ENCODE data around the gene AKNA.

AKNA gene

DNA sequence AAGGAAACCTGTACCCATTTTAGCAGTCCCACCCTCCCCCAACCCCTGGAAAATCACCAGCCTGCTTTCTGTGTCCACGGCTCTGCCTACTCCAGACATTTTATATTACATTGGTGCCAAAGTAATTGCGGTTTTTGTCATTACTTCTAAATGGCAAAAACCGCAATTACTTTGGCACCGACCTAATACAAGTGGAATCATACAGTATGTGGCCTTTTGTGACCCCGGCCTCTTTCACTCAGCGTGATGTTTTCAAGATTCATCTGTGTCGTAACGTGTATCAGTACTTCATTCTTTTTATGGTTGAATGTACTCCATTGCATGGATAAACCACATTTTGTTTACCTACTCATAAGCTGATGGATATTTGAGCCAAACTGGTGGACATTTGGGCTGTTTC is 74.6 kb downstream of the AKNA start:
- H4K20me1 ChIP-seq (ENCODE audit: insufficient read depth, low read length) = no peaks in the 10 kb centered on the region
- no peak for TF ChIP-seq EZH2 (IDR thresholded peaks at IDR 0.05; ENCODE audit: borderline replicate concordance, low read length)
- TF ChIP-seq, protein P1, sequence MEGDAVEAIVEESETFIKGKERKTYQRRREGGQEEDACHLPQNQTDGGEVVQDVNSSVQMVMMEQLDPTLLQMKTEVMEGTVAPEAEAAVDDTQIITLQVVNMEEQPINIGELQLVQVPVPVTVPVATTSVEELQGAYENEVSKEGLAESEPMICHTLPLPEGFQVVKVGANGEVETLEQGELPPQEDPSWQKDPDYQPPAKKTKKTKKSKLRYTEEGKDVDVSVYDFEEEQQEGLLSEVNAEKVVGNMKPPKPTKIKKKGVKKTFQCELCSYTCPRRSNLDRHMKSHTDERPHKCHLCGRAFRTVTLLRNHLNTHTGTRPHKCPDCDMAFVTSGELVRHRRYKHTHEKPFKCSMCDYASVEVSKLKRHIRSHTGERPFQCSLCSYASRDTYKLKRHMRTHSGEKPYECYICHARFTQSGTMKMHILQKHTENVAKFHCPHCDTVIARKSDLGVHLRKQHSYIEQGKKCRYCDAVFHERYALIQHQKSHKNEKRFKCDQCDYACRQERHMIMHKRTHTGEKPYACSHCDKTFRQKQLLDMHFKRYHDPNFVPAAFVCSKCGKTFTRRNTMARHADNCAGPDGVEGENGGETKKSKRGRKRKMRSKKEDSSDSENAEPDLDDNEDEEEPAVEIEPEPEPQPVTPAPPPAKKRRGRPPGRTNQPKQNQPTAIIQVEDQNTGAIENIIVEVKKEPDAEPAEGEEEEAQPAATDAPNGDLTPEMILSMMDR (IDR thresholded peaks at IDR 0.05; ENCODE audit: low read length) = no peak
- no peaks in the 10 kb centered on the region for H3F3A ChIP-seq (ENCODE audit: insufficient read depth, low read length)
- H3K9me2 ChIP-seq (ENCODE audit: low read depth, low read length) = no peaks in the 10 kb centered on the region
- no peak overlapping the region for H2AFZ ChIP-seq (ENCODE audit: low read length)
- no peaks in the 10 kb centered on the region for H3K4me1 ChIP-seq (ENCODE audit: insufficient read depth, low read length, severe bottlenecking)
- H3K4me3 ChIP-seq (ENCODE audit: low read depth, low read length, poor library complexity, severe bottlenecking) = no peak overlapping the region
- peaks cover 4% of the 10 kb centered on the region for H3K27me3 ChIP-seq (ENCODE audit: insufficient read depth, low read length)
- H3K9me3 ChIP-seq (ENCODE audit: low read length) = no peaks in the 10 kb centered on the region
- no peak overlapping the region for H3K9ac ChIP-seq (ENCODE audit: low read length)
- H3K79me2 ChIP-seq (ENCODE audit: insufficient read depth, low read length) = no peaks in the 10 kb centered on the region
- no peak overlapping the region for H3K4me2 ChIP-seq (ENCODE audit: low read length)
- H3K36me3 ChIP-seq (ENCODE audit: insufficient read depth, low read length) = no peaks in the 10 kb centered on the region
- no peak overlapping the region for H3K27ac ChIP-seq (ENCODE audit: low read depth, low read length, poor library complexity, severe bottlenecking)

DNA sequence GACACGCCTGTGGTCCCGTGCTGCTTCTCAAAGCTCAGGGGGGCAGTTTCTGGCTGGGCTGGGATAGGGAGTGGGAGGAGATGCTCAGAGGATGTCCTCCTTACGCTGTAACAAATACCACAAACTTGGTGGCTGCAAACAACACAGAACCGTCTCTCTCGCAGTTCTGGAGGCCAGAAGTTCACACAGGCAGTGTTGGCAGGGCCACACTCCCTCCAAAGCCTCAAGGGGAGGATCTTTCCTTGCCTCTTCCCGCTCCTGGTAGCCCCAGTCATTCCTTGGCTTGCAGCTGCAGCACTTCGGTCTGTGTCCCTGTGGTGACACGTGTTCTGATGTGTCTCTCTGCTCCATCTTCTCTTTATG is 75.3 kb downstream of the AKNA start:
- Histone ChIP-seq H3K27ac (ENCODE audit: low read depth, low read length, poor library complexity, severe bottlenecking) (no peak overlapping the region), H3K36me3 (ENCODE audit: insufficient read depth, low read length) (no peaks in the 10 kb centered on the region), H3K9me3 (ENCODE audit: low read length) (no peaks in the 10 kb centered on the region), H3K79me2 (ENCODE audit: insufficient read depth, low read length) (no peaks in the 10 kb centered on the region), H3K4me2 (ENCODE audit: low read length) (no peak overlapping the region), H3F3A (ENCODE audit: insufficient read depth, low read length) (no peaks in the 10 kb centered on the region), H3K4me3 (ENCODE audit: low read depth, low read length, poor library complexity, severe bottlenecking) (no peak overlapping the region), H4K20me1 (ENCODE audit: insufficient read depth, low read length) (no peaks in the 10 kb centered on the region), H3K9ac (ENCODE audit: low read length) (no peak overlapping the region), H3K27me3 (ENCODE audit: insufficient read depth, low read length) (peaks cover 4% of the 10 kb centered on the region), H3K9me2 (ENCODE audit: low read depth, low read length) (no peaks in the 10 kb centered on the region), H2AFZ (ENCODE audit: low read length) (no peak overlapping the region), H3K4me1 (ENCODE audit: insufficient read depth, low read length, severe bottlenecking) (no peaks in the 10 kb centered on the region)
- TF ChIP-seq, protein P1 (IDR thresholded peaks at IDR 0.05; ENCODE audit: low read length) = no peak
- TF ChIP-seq EZH2 (IDR thresholded peaks at IDR 0.05; ENCODE audit: borderline replicate concordance, low read length) = no peak

DNA sequence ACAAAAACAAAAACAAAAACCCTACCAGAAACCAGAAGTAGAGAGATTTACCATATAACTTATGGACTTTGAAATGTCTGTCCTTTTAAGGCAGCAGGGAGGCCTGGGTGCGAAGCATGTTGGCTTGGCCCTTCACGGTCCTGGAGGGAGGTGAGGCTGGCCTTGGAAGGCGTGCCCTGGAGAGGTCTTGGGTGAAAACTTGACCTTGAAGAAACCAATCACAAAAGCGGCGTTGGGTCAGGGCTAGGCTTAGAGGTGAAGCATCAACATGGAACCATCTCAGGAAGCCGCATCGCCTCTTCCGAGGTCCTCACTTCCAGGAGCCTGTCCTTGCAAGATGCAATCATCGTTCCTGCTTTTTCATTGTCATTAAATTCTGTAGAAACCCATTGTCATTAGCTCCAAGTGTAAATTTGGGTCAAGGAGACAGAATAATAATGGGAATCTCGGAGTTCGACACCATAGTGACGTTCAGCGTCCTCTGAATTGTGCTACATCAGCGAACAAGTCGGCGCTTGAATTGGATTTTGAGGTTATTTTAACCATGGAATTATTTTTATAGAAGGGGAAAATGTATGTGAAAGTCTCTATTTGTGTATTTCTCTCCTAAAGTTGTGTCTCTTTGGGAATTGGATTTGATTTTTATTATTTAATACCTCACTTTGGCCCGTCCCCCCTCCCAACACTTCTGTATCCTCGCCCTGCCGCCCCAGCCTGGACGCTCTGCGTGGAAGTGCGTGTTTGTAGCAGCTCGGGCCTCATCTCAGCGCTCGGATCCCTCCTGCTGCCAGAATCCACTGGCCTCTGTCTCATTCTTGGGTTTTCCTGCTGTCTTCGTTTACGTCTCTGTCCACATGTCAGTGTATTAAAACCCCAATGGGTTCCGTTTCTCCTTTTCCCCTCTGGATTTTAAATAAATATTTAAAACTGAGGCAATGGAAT is 75.9 kb downstream of the AKNA start:
- Histone ChIP-seq H3K9me3 (ENCODE audit: low read length) (no peaks in the 10 kb centered on the region), H3K27ac (ENCODE audit: low read depth, low read length, poor library complexity, severe bottlenecking) (no peak overlapping the region), H2AFZ (ENCODE audit: low read length) (no peak overlapping the region), H3K4me3 (ENCODE audit: low read depth, low read length, poor library complexity, severe bottlenecking) (no peak overlapping the region), H4K20me1 (ENCODE audit: insufficient read depth, low read length) (no peaks in the 10 kb centered on the region), H3K27me3 (ENCODE audit: insufficient read depth, low read length) (peaks cover 4% of the 10 kb centered on the region), H3K79me2 (ENCODE audit: insufficient read depth, low read length) (no peaks in the 10 kb centered on the region), H3K9ac (ENCODE audit: low read length) (no peak overlapping the region), H3K4me1 (ENCODE audit: insufficient read depth, low read length, severe bottlenecking) (no peaks in the 10 kb centered on the region), H3F3A (ENCODE audit: insufficient read depth, low read length) (no peaks in the 10 kb centered on the region), H3K36me3 (ENCODE audit: insufficient read depth, low read length) (no peaks in the 10 kb centered on the region), H3K9me2 (ENCODE audit: low read depth, low read length) (no peaks in the 10 kb centered on the region), H3K4me2 (ENCODE audit: low read length) (no peak overlapping the region)
- TF ChIP-seq, protein P1 (IDR thresholded peaks at IDR 0.05; ENCODE audit: low read length) = no peak
- no peak for TF ChIP-seq EZH2 (IDR thresholded peaks at IDR 0.05; ENCODE audit: borderline replicate concordance, low read length)

All from OCI-LY1 (cell line).